ENCODE data around the gene TAB2.

DNA sequence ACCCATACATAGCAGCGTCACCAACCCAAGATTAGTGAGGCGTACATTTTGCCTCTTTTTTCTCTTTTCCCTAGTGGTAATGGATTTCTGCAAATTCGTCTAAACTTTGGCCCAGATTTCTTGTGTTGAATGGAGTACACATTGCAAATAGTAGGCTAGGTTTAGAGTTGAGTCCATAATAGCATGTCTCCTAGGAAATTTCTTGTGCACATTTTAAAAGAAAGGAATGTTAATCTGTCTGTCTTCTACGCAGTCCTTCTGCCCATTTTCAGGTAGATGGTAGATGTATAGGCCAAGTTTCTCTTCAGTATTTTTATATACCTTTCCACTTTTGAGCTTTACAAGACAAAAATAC, 15.7 kb downstream of the TAB2 start:
- TF ChIP-seq, protein P1, sequence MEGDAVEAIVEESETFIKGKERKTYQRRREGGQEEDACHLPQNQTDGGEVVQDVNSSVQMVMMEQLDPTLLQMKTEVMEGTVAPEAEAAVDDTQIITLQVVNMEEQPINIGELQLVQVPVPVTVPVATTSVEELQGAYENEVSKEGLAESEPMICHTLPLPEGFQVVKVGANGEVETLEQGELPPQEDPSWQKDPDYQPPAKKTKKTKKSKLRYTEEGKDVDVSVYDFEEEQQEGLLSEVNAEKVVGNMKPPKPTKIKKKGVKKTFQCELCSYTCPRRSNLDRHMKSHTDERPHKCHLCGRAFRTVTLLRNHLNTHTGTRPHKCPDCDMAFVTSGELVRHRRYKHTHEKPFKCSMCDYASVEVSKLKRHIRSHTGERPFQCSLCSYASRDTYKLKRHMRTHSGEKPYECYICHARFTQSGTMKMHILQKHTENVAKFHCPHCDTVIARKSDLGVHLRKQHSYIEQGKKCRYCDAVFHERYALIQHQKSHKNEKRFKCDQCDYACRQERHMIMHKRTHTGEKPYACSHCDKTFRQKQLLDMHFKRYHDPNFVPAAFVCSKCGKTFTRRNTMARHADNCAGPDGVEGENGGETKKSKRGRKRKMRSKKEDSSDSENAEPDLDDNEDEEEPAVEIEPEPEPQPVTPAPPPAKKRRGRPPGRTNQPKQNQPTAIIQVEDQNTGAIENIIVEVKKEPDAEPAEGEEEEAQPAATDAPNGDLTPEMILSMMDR (IDR thresholded peaks at IDR 0.05; ENCODE audit: insufficient read depth, low read depth, low read length): no peak
- TF ChIP-seq EZH2 (IDR thresholded peaks at IDR 0.05; ENCODE audit: insufficient read depth, low read length): no peak
